GM18517 (cell line): Measurements from ENCODE around the gene AK5.
A peak's percentile ranks its signal among the peaks of the same experiment; 100 is the strongest.

Experiments used
- ATAC-seq: cut with Tn5 transposase; IDR thresholded peaks from one replicate; pipeline ENCODE4 v1.9.1; 2021; ENCODE audit warnings: mild to moderate bottlenecking, moderate library complexity; ENCODE audit not compliant: unreplicated experiment

AK5 gene

GRCh38 chr1:77582905-77583304 lies 301.1 kb downstream of the AK5 start:
- ATAC-seq: peak; percentile 80

GRCh38 chr1:77583483-77583882 lies 301.7 kb downstream of the AK5 start:
- ATAC-seq: no peak

- ATAC-seq: no peak
Observed at GRCh38 chr1:77584884-77585283, 303.1 kb downstream of the AK5 start.

GRCh38 chr1:77585610-77586314 lies 303.9 kb downstream of the AK5 start:
- ATAC-seq: no peak

- no peak for ATAC-seq
Observed at GRCh38 chr1:77589231-77589630, 307.4 kb downstream of the AK5 start.

- no peak for ATAC-seq
Observed at GRCh38 chr1:77590651-77591050, 308.8 kb downstream of the AK5 start.

GRCh38 chr1:77592906-77593305 lies 311.1 kb downstream of the AK5 start:
- no peak for ATAC-seq

GRCh38 chr1:77594366-77595112 lies 312.7 kb downstream of the AK5 start:
- peak; percentile 96 for ATAC-seq

- no peak for ATAC-seq
Observed at GRCh38 chr1:77597310-77597709, 315.5 kb downstream of the AK5 start.

GRCh38 chr1:77605246-77606026 lies 323.6 kb downstream of the AK5 start:
- ATAC-seq: no peak

- ATAC-seq: no peak
Observed at GRCh38 chr1:77608893-77609292, 327.1 kb downstream of the AK5 start.
